NCI-H187 (cell line): Measurements from ENCODE around the gene DAAM1.

ENCODE experiments used
- DNase-seq, 2 experiments: peaks; one replicate each; lab custom pipeline; 2025; lab: John Stamatoyannopoulos, UW

The DAAM1 gene

DNA sequence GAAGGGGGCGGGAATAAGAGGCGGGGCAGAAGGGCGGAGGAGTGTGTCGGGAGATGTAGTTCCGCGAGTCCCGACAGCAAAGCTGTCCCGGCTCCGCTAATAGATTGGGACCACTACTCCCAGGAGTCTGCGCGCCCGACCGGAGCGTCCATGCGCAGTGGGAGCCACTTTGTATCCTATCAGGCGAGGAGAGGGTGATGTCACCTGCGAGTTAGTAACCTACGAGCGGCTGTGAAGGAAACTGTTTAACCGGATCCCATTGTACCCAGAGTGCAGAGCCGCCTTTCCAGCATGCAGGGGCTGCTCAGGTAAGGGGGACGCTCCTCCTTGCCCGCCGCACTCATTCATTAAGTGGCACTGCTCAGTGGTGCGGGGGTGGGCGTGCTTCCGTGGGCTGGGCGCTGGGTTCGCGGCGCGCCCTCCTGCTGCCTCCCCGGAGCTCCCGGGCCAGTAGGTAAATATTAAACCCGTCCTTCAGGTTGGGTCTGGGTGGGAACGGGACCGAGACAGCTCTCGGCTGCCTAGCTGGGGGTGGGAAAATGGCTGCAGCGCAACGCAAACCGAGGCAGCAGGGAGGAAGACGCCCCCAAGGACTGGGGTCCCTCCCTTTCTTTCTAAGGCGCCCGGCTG, at the start of gene DAAM1:
Gene DAAM1 (plus strand): TSS at position 207 of the 630 bp plus-strand sequence. CDS start 74,811 bp downstream, outside the sequence.
- DNase-seq: peak; percentile 94 to 95

DNA sequence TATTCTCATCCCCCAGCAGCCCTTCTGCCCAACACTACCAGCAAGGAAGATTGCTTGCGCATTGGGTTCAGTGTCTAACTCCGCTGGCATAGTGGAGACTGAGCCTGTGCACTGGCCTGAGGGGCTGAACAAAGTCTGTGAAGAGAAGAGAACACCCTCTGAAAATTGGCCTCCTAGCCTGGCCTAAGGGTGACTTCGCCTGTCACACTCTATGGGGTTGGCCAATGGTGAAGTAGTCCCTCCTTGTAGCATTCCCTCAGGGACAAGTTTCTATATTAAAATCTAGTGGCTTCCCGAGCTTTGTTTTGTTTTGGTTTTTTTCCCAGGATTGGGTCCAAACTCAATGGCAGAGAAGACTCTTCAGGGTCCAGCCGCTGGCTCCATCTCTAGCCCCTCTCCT, 49.1 kb upstream of the DAAM1 start:
- DNase-seq: no peak

DNA sequence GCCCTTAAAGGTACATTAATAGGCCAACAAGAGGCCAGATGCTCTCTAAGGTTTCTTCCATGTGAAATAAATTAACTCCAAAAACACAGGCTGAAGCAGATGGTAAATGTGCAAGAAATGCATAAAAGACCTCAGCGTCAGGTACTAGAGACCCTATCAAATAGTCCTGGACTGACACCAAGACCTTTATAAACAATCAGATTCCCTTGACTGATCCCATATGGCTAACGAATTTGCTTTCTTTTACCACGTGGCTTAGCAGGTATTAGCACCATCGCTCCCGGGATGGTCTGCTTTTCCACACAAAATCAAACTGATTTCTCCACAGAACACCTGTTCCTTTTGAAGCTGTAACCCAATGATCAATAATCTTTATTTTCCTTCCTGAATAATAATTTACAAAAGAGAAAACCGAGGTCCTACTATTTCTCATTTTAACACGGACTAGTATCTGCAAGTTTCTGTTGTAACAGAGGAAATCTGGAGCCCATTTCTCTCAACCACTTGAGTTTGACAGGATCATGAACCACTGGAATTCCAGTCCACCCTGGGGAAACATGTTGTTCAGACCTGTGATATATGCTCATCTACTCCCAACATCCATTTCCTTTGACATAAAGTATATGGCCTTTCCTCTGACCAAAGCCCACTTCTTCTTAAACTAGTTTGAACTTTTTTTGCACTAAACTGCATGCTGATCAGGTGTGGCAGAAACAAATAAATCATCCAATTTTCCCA, 48.2 kb upstream of the DAAM1 start:
- DNase-seq: no peak

DNA sequence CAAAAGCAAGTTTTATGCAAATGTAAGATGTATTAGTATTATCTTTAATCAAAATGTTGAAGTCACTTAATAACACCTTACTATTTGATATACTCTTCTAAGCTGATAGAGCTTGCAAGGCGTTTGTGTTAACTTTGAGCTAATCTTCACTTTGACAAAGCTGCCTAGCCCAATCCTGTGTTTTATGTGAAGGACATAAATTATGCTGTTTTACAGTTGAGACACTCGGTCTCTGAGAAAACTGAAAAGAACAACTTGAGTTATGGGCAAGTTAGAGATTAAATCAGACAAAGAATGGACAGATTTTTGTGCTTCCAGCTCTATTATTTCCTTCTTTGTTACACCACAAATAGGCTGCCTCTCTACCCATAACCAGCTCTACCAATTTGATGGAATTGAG, 42.0 kb upstream of the DAAM1 start:
- no peak for DNase-seq

DNA sequence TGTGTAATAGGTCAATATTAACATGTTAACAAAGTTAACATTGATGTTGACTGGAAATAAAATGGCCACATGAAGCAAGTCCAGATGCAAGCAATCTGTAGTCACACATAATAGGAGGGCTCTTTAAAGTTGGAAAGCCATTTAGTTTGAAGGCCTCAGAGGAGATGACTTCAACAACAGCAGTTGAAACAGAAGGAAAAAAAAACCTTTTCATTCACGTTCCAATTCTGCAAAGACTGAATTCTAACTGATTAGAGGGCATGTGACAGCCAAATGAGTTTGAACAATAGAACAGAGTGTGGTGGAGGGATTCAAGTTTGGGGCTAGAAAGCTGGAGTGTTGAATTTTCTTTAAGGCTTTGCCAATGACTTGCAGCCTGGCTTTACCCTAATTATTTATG, 41.5 kb upstream of the DAAM1 start:
- DNase-seq: no peak

DNA sequence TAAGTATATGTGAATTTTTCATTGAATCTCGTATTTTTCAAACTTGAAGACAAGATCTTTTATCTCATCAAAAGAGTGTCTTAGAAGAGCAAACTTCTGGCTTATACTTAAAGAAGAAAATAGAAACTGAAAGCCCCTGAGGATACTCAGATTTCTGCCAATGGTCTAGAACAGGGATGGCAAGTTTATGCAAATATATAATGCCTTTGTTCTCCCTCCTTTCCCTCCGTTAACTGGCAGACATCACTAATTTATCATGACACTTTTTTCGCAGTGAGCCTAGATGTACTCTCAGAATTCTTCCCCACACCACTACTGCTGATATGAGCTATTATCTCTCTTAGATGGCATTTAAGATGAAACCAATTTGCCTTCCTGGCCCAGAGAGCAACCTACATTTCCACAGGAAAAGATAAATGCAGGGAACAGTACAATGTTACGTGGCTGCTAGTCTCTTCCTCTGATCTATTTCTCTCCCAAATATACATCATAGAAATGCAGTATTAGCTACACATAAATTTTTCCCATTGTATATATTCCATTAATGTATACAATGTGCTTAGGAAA, 40.0 kb upstream of the DAAM1 start:
- no peak for DNase-seq

DNA sequence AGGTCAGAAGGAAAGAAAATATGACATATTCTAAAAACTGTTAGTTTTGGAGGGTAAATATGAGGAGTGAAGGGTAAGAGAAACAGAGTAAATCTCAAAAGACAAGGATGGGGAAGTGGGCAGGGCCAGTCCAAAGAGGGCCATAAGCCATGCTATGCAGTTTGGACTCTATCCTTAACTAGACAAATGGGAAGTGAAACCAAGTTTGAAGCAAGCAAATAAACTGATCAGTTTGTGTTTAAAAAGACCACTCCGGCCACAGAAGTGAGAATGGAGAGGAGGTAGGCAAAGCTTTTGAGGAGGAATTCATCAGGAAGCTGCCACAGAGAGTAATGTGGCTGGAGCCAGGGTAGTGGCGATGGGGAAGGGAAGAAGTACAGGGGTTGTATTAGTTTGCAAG, 37.5 kb upstream of the DAAM1 start:
- DNase-seq: no peak

DNA sequence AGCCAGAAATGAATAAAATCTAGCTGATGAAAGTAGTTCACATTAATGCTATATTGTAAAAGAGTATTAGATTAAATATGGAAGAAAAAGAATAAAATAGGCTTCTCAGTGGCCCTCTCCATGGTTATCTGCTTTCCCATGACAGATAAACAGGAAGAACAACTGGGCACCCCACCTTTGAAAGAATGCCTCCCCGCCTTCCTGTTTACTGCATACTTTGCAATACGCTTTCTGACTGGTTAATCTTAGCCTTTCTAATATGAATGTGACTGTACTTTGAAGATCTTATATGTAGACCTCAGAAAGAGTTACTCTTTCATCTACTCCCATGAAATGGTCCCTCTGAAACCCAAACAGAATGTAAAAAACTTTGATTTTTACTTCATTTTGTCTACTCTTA, 34.1 kb upstream of the DAAM1 start:
- DNase-seq: no peak

DNA sequence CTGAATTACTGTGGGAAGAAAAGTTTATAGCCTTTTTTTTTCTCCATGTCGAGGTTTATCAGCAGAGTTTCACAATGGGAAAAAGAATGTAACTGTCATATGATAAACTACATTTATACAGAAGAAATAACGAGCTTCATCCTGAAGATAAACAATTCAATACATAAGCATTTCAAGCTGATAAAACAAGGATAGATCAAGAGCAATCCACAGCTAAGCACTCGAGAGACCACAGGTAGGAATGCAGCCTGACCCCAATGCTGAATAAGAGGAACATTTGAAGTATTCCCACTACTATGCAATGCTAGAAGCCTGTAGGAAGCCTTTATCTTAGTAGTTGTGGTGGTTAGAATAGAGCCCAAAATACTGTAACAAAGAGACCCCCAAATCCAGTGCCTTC, 32.6 kb upstream of the DAAM1 start:
- no peak for DNase-seq

DNA sequence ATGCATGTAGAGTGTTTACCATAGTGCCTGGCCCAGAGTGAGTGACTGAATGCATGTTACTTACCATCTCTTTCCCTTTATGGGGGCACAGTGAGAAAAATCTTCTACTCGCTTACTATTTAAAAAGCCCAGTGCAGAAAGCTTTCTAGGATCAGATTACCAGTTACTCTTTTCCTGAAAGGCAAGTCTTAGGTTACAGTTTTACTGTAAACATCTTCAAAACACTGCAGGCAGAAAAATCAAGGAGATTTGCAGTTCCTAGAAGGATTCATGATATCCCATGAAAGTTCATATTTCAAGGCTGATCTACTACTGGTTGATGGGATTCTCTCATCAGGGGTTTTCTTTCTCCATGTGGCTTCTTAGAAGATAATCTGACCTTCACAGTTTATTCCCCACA, 29.3 kb upstream of the DAAM1 start:
- peak in 1 of 2 experiments; percentile 21 for DNase-seq

DNA sequence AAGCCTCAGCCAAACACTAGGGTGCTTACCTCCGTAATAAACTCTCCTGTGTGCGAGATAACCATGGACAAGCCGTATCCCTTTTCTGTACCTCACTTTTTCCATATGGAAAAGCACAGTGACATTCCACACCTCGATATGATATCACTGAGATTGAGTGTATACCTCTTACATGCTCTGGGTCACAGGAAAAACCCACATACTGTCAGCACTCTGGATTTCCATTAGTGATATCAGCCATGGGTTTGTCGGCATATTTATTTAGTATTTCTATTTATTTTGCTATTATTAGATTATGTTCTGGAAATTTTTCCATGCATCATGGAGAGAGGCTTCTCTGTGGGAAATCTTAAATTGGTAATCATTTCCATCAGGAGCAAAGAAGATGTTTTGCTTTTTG, 28.0 kb upstream of the DAAM1 start:
- no peak for DNase-seq

DNA sequence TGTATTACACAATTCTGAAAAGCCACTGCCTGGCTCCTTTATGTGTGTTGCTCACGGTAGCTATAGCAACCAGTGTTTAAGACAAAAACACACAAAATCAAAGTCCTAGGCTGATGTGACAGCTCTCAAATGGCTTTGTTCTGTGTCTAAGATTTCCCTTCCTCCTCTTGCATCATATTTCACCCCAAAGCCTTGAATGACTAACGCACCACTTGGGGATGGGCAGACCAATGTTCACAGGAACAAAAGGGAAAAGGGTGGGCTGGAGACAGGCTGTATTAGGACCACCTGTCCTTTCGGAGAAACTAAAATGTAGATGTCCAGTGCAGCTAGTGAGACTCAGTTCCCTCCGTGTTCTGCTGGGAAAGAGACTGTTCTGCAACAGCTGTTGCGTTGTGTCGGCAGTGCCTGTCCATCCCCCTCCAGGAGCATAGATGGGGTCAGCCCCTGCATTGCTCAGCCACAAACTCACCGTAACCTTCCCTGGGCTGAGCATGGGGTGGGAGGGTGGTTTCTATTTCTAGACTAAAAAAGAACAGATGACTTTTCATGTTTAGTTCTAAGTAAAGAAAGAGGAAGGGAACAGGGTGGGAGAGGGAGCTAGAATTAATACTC, 26.8 kb upstream of the DAAM1 start:
- no peak for DNase-seq

DNA sequence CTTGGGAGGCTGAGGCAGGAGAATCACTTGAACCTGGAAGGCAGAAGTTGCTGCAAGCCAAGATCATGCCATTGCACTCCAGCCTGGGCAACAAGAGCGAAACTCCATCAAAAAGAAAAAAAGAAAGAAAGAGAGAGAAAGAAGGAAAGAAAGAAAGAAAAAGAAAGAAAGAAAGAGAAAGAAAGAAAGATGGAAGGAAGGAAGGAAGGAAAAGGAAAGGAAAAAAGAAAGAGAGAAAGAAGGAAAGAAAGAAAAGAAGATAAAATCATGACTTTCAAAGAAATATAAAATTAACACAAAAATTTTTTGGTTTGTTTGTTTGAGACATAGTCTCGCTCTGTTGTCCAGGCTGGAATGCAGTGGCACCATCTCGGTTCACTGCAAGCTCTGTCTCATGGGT, 22.2 kb upstream of the DAAM1 start:
- no peak for DNase-seq

DNA sequence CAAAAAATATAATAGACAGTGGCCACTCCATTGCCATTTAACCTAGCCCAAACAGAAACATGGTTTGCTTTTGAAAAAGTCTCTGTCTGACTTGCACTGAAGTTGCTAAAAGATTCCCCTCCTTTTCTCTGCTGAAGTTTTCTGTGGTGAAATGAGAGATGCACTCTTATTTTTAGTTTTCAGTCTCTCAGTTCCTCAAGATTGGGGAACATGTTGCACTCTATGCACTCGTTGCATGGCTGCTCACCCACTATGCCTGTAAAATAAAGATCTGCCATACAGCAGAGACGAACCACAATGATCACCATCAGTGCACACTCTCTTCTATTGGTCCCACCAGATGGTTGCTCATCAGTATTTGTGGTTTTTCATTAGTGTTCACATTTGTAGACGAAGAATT, 13.1 kb upstream of the DAAM1 start:
- no peak for DNase-seq

DNA sequence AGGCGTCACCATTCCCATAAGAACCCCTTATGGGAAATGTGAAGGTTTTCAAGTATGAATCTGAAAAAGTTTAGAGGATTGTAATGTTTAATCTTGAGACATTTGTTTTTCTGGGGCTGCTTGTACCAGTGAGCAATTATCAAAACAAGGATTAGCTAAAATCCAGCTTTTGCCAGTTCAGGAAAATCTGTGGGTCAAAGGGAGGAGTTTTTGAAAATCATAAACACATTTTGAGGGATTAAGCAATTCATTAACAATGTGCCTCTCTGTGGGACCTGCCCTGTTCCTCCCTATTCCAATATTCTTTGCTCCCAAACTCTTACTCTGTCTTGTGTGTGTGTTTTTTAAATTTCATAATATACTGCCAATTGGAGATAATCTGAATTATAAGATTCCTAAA, 11.7 kb upstream of the DAAM1 start:
- no peak for DNase-seq

DNA sequence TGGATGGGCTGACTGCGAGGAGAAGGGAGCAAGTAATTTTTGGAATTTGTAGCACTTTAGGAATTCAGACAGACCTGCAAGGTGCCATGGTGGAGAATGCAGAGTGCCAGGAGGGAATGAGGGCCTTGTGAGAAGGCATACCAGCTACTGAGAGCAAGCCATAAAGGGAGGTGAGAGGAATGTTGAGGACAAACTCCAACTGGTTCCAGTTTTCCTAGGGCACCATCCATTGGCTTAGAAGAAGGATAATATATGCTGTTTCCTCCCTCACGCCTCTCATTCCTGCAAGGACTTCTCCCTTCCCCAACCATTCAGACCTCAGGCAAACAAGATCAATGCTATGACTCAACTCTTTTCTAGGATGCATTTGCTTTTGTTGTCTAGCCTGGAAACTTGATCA, 11.2 kb upstream of the DAAM1 start:
- no peak for DNase-seq

DNA sequence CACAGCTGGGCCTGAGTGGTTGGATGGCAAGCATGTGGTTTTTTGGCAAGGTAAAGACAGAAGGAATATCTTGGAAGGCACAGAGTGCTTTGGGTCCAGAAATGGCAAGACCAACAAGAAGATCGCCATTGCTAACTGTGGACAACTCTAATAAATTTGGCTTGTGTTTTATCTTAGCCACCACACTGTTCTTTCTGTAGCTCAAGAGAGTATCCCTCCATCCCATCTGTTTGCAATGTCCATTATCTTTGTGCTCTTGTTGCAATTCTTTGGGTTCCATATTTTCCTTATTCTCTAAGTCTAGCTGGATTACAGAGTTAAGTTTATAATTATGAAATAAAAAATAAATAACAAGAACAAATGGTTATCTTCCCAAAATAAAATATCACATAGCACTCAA, 6.7 kb upstream of the DAAM1 start:
- DNase-seq: no peak

DNA sequence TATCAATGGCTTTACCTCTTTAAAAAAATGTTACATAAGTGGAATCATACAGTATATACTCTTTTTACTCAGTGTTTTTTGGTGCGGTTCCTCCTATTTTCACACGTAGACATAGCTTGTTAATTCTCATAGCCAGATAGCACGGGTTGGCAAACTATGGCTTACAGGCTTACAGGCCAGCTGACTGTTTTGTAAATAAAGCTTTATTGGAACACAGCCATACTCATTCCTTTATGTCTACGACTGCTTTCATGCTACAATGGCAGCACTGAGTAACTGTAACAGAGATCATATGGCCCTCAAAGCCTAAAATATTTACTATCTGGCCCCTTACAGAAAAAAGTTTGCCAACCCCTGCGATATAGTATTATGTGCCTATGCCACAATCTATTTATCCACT, 5.8 kb upstream of the DAAM1 start:
- DNase-seq: no peak

DNA sequence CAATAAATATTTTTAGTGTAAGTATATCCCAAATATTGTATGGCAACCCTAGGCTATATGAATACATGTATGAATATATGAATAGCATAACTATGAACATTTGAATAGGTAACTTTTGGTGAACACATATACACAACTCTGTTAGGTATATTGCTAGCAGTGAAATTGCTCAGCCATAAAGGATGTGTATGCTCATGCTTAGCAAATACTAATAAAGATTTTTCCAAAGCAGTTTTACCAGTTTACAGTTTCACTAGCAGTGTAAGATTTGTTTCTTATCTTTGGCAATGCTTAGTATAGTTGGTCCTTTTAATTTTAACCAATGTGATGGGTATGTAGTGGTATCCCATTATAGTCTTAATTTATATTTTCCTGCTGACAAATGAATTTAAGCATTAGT, 5.3 kb upstream of the DAAM1 start:
- no peak for DNase-seq

DNA sequence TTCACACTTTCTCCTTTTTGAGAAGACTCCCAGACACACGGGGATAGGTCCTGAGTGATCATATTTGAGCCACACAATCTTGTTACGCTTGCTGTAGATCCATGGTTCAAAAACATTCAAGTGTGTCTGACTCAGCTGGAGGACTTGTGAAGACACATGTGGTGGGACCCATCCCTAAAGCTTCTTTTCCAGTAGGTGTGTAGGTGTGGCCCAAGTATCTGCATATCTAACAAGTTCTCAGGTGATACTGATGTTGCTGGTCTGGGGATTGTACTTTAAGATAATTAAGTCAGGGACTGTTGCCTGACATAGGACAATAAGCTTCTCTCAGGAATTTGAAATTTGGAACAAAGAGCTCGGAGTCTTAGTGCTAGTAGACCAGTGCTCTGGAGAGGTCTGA, 4.1 kb upstream of the DAAM1 start:
- DNase-seq: no peak

DNA sequence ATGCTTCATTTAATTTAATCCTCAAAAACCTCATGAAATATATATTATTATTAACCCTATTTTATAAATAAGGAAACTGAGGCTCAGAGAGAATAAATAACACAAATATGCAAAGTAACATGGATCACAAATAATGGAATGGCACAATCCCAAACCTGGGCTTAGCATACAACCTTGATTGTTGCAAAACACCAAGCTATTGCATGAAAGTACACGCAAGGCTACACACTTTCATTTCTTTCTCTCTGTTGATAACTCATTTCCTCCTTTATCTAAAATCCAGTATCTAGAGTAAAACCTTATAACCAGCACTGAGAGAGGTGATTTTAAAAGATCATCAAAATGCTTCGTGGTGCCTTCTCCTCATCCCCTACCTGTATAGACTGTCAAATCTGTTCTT, 2.8 kb upstream of the DAAM1 start:
- no peak for DNase-seq

DNA sequence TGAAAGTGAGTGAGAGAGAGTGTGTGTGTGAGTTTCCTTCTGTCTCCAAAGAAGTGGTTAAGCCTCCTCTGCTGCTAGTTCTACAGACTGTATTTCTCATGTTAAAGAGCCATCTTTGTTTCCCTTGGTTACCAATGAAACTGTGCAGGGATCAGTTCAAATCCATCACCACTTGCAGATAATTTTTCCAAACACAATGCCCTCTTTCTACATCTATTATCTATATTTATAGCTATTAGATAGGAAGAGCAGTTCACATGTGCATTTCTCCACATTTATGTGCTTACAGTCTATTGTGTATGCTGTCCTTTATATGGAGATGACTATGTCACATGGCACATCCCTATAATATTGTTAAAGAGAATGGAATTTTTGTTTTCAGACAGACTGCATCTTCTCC, 2.2 kb upstream of the DAAM1 start:
- no peak for DNase-seq

DNA sequence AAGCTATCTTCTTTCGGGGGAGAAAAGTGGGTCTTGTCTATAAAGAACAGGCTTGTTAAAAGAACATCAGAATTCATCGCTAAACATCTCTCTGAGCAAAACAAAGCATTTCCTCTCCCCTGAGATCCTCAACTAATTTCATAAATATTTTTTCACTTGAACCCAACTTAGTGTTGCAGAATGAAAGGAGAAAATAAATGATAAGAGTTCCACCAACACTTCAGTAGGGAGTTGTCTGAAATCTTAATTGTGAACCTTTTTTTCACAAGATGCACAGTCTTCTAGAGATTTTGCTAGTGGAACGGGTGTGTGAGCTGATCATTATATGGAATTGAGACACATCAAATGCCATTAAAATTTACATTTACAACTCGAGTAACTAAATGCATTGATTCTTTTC, 1.3 kb upstream of the DAAM1 start:
- no peak for DNase-seq
